Measurements from ENCODE around the gene ASPDH. TPM values are rescaled to one million over a fixed set of nuclear protein-coding genes. Genes with fewer than 3 reads are reported as not detected.

Gene ASPDH
- total RNA-seq, 2 experiments from 2014 or later = not detected

Other genes starting within 250 kb of the ASPDH start
- gene KCNC3, start 184.5 kb downstream of the ASPDH start, total RNA-seq = 1 to 10 TPM; 5.4 to 6.2 TPM
- gene NAPSA, start 148.3 kb downstream of the ASPDH start, total RNA-seq = 10 to 100 TPM; 88.8 to 99.8 TPM
- 10 to 100 TPM; 73.9 to 75.6 TPM for gene NR1H2, start 137.5 kb downstream of the ASPDH start, total RNA-seq
- 100 to 1,000 TPM; 190 to 191 TPM for gene POLD1, start 129.6 kb downstream of the ASPDH start, total RNA-seq
- gene SPIB, start 95.0 kb downstream of the ASPDH start, total RNA-seq = under 1 TPM; 0.45 to 0.80 TPM
- gene MYBPC2, start 81.0 kb downstream of the ASPDH start, total RNA-seq = under 1 TPM; 0.38 to 0.94 TPM
- gene EMC10, start 37.4 kb downstream of the ASPDH start, total RNA-seq = 10 to 100 TPM; 37.5 to 37.6 TPM
- gene GARIN5A, start 37.1 kb downstream of the ASPDH start, total RNA-seq = under 1 TPM; 0.77 to 0.88 TPM
- gene JOSD2, start 2.7 kb downstream of the ASPDH start, total RNA-seq = 10 to 100 TPM; 29.5 to 36.2 TPM
- gene LRRC4B, start 54.5 kb upstream of the ASPDH start, total RNA-seq = not detected
- gene SYT3, start 126.0 kb upstream of the ASPDH start, total RNA-seq = not detected
- under 1 TPM in 1 of 2 experiments, not detected in 1; 0.69 TPM for gene C19orf81, start 135.5 kb upstream of the ASPDH start, total RNA-seq
- not detected for gene SHANK1, start 205.9 kb upstream of the ASPDH start, total RNA-seq
- gene CLEC11A, start 209.5 kb upstream of the ASPDH start, total RNA-seq = under 1 TPM; 0.41 to 0.71 TPM

All from activated CD4-positive, alpha-beta memory T cell treated with anti-CD3 and anti-CD28 coated beads for 36 hours (primary cell).